ENCODE data around the gene C1orf105. TPM values are rescaled to one million over a fixed set of nuclear protein-coding genes. Genes with fewer than 3 reads are reported as not detected.

The C1orf105 gene
- polyA plus RNA-seq, 1 donor (not counting 4 experiments of a cell fraction or from before 2014, with no cell fraction given), result not detected

GRCh38 chr1:172394811-172395210, 25.7 kb upstream of the C1orf105 start:
- no peak overlapping the region for H2AFZ ChIP-seq (ENCODE audit: control insufficient read depth, low read length)
- no peak for FAIRE-seq

GRCh38 chr1:172395576-172395975, 24.9 kb upstream of the C1orf105 start:
- FAIRE-seq, result no peak
- H3K9ac ChIP-seq (ENCODE audit: control insufficient read depth, extremely low read depth, insufficient read depth, low read length), result no peak overlapping the region
- no peak overlapping the region for H3K4me3 ChIP-seq (ENCODE audit: control insufficient read depth in 2 of 3, extremely low read depth in 1 of 3, insufficient read depth in 2 of 3, low read depth in 1 of 3, low read length in 3 of 3)
- TF ChIP-seq CTCF (optimal IDR thresholded peaks at IDR 0.05 in 1 of 3, IDR thresholded peaks at IDR 0.05 in 1 of 3, conservative IDR thresholded peaks at IDR 0.05 in 1 of 3; ENCODE audit: extremely low read depth in 1 of 3, insufficient read depth in 2 of 3, low read length in 3 of 3) (no peak), EZH2 (IDR thresholded peaks at IDR 0.05; ENCODE audit: low read length) (no peak)
- no peak overlapping the region for H3K4me2 ChIP-seq (ENCODE audit: control insufficient read depth, extremely low read depth, insufficient read depth, low read depth, low read length)
- no peak overlapping the region for H2AFZ ChIP-seq (ENCODE audit: control insufficient read depth, low read length)
- H3K36me3 ChIP-seq (ENCODE audit: control insufficient read depth in 2 of 2, extremely low read depth in 1 of 2, insufficient read depth in 2 of 2, low read length in 2 of 2), result no peaks in the 10 kb centered on the region
- no peaks in the 10 kb centered on the region for H3K27me3 ChIP-seq (ENCODE audit: control insufficient read depth, extremely low read depth, insufficient read depth, low read length)
- H3K9me3 ChIP-seq (ENCODE audit: control insufficient read depth, low read depth, low read length), result no peaks in the 10 kb centered on the region
- peaks cover 28% of the 10 kb centered on the region for H3K4me1 ChIP-seq (ENCODE audit: control insufficient read depth, extremely low read depth, insufficient read depth, low read length)
- no peak for DNase-seq (ENCODE audit: low read depth, low spot score)
- no peaks in the 10 kb centered on the region for H4K20me1 ChIP-seq (ENCODE audit: control insufficient read depth, extremely low read depth, insufficient read depth, low read length)
- no peak overlapping the region for H3K27ac ChIP-seq (ENCODE audit: control insufficient read depth, insufficient read depth, low read length)
- no peaks in the 10 kb centered on the region for H3K9me1 ChIP-seq (ENCODE audit: control insufficient read depth, extremely low read depth, insufficient read depth, low read length)
- H3K79me2 ChIP-seq (ENCODE audit: control insufficient read depth, insufficient read depth, low read length), result no peaks in the 10 kb centered on the region
- dilution Hi-C loops (cut with MboI; ENCODE audit: extremely low pct_ligation_motif_present, low sequenced_read_pairs), result no loop called here

More at GRCh38 chr1:172394811-172395210, 25.7 kb upstream of the C1orf105 start:
- Histone ChIP-seq H3K4me1 (ENCODE audit: control insufficient read depth, extremely low read depth, insufficient read depth, low read length) (peaks cover 29% of the 10 kb centered on the region), H3K36me3 (ENCODE audit: control insufficient read depth in 2 of 2, extremely low read depth in 1 of 2, insufficient read depth in 2 of 2, low read length in 2 of 2) (no peaks in the 10 kb centered on the region), H3K27me3 (ENCODE audit: control insufficient read depth, extremely low read depth, insufficient read depth, low read length) (no peaks in the 10 kb centered on the region), H3K4me3 (ENCODE audit: control insufficient read depth in 2 of 3, extremely low read depth in 1 of 3, insufficient read depth in 2 of 3, low read depth in 1 of 3, low read length in 3 of 3) (no peak overlapping the region), H3K9me3 (ENCODE audit: control insufficient read depth, low read depth, low read length) (no peaks in the 10 kb centered on the region), H3K79me2 (ENCODE audit: control insufficient read depth, insufficient read depth, low read length) (no peaks in the 10 kb centered on the region), H3K9me1 (ENCODE audit: control insufficient read depth, extremely low read depth, insufficient read depth, low read length) (no peaks in the 10 kb centered on the region), H3K4me2 (ENCODE audit: control insufficient read depth, extremely low read depth, insufficient read depth, low read depth, low read length) (no peak overlapping the region), H4K20me1 (ENCODE audit: control insufficient read depth, extremely low read depth, insufficient read depth, low read length) (no peaks in the 10 kb centered on the region), H3K9ac (ENCODE audit: control insufficient read depth, extremely low read depth, insufficient read depth, low read length) (no peak overlapping the region), H3K27ac (ENCODE audit: control insufficient read depth, insufficient read depth, low read length) (no peak overlapping the region)
- no peak for TF ChIP-seq EZH2 (IDR thresholded peaks at IDR 0.05; ENCODE audit: low read length)
- TF ChIP-seq CTCF (optimal IDR thresholded peaks at IDR 0.05 in 1 of 3, IDR thresholded peaks at IDR 0.05 in 1 of 3, conservative IDR thresholded peaks at IDR 0.05 in 1 of 3; ENCODE audit: extremely low read depth in 1 of 3, insufficient read depth in 2 of 3, low read length in 3 of 3), result no peak
- dilution Hi-C loops (cut with MboI; ENCODE audit: extremely low pct_ligation_motif_present, low sequenced_read_pairs), result no loop called here
- no peak for DNase-seq (ENCODE audit: low read depth, low spot score)

Measured in keratinocyte (primary cell).